Tibial artery (tissue), 4 donors: ENCODE measurements around the gene FGF14.

Experiments
- DNase-seq, 2 donors: peaks; one replicate each; pipeline ENCODE4 v3.0.0-alpha.2; 2019
- H3K27ac ChIP-seq, 2 donors: fragments of 200-600 bp; sonication (generic) in 1 of 2; 1 replicate in 1 of 2; 2 replicates in 1 of 2; pipeline ENCODE4 v1.5.1; 2018 to 2019; ENCODE audit warnings: mild to moderate bottlenecking in 1 of 2
- H3K27me3 ChIP-seq, 2 donors: fragments of 200-600 bp; sonication (generic) in 1 of 2; one replicate each; pipeline versions ENCODE4 v1.5.1 to v1.6.0; 2016 to 2019
- H3K36me3 ChIP-seq, 3 donors: fragments of 200-600 bp; sonication (generic) in 2 of 3; one replicate each; pipeline ENCODE4 v1.5.1; 2016 to 2019; ENCODE audit warnings: mild to moderate bottlenecking in 2 of 3
- H3K4me1 ChIP-seq, 4 donors: fragments of 200-600 bp; sonication (generic) in 2 of 4; 1 replicate in 3 of 4; 2 replicates in 1 of 4; pipeline ENCODE4 v1.5.1; 2016 to 2019
- H3K4me3 ChIP-seq, 2 donors: fragments of 200-600 bp; sonication (generic) in 1 of 2; 1 replicate in 1 of 2; 2 replicates in 1 of 2; pipeline ENCODE4 v1.5.1; 2018 to 2019; ENCODE audit warnings: mild to moderate bottlenecking in 2 of 2
- H3K9me3 ChIP-seq, 3 donors: fragments of 200-600 bp; sonication (generic) in 1 of 3; one replicate each; pipeline ENCODE4 v1.5.1; 2016 to 2019
- CTCF ChIP-seq, 2 experiments: fragments of 200-600 bp in 1 of 2; fragments of 450-650 bp in 1 of 2; IDR thresholded peaks; one replicate each; pipeline ENCODE4 v1.5.1; 2017 to 2019; ENCODE audit warnings: antibody characterized with exemption in 2 of 2, mild to moderate bottlenecking in 1 of 2, moderate library complexity in 1 of 2
- intact Hi-C: fragments of 100-400 bp; cut with DNase I; formaldehyde crosslinking; loops from one replicate; pipeline ENCODE4 v1.15.0; 2023; ENCODE audit warnings: low total_unique reads

The FGF14 gene

GRCh38 chr13:102293723-102294122 is 108.1 kb downstream of the FGF14 start:
- TF ChIP-seq CTCF (IDR thresholded peaks at IDR 0.05), result no peak
- Histone ChIP-seq H3K4me1 (peaks cover 0 to 7% (median 0%) of the 10 kb centered on the region in 4 donors), H3K27me3 (no peaks in the 10 kb centered on the region), H3K27ac (no peak overlapping the region), H3K9me3 (no peaks in the 10 kb centered on the region), H3K36me3 (no peaks in the 10 kb centered on the region), H3K4me3 (no peak overlapping the region)
- intact Hi-C loops, result no loop called here
- no peak for DNase-seq

GRCh38 chr13:102291587-102292218 is 110.1 kb downstream of the FGF14 start:
- no peak for DNase-seq
- intact Hi-C loops, result no loop called here
- no peak for TF ChIP-seq CTCF (IDR thresholded peaks at IDR 0.05)
- no peaks in the 10 kb centered on the region for H3K9me3 ChIP-seq
- H3K36me3 ChIP-seq, result no peaks in the 10 kb centered on the region
- no peak overlapping the region for H3K27ac ChIP-seq
- no peak overlapping the region for H3K4me3 ChIP-seq
- peaks cover 0 to 7% (median 0%) of the 10 kb centered on the region in 4 donors for H3K4me1 ChIP-seq
- H3K27me3 ChIP-seq, result no peaks in the 10 kb centered on the region

GRCh38 chr13:102289606-102290005 is 112.2 kb downstream of the FGF14 start:
- intact Hi-C loops, result no loop called here
- no peak for DNase-seq
- no peak for TF ChIP-seq CTCF (IDR thresholded peaks at IDR 0.05)
- no peaks in the 10 kb centered on the region for H3K27me3 ChIP-seq
- H3K4me1 ChIP-seq, result peaks cover 0 to 2% (median 0%) of the 10 kb centered on the region in 4 donors
- no peak overlapping the region for H3K27ac ChIP-seq
- H3K4me3 ChIP-seq, result no peak overlapping the region
- no peaks in the 10 kb centered on the region for H3K36me3 ChIP-seq
- no peaks in the 10 kb centered on the region for H3K9me3 ChIP-seq

- no peak for TF ChIP-seq CTCF (IDR thresholded peaks at IDR 0.05)
- Histone ChIP-seq H3K27ac (no peak overlapping the region), H3K36me3 (no peaks in the 10 kb centered on the region), H3K4me3 (no peak overlapping the region), H3K9me3 (no peaks in the 10 kb centered on the region), H3K4me1 (no peaks in the 10 kb centered on the region), H3K27me3 (no peaks in the 10 kb centered on the region)
- intact Hi-C loops, result no loop called here
- no peak for DNase-seq
Observed at GRCh38 chr13:102286326-102286725, 115.5 kb downstream of the FGF14 start.

- no peak for TF ChIP-seq CTCF (IDR thresholded peaks at IDR 0.05)
- no peak for DNase-seq
- Histone ChIP-seq H3K9me3 (no peaks in the 10 kb centered on the region), H3K27me3 (no peaks in the 10 kb centered on the region), H3K36me3 (no peaks in the 10 kb centered on the region), H3K4me3 (no peak overlapping the region), H3K27ac (no peak overlapping the region), H3K4me1 (peaks cover 0 to 12% (median 0%) of the 10 kb centered on the region in 4 donors)
- intact Hi-C loops, result no loop called here
Observed at GRCh38 chr13:102280366-102280765, 121.5 kb downstream of the FGF14 start.

- intact Hi-C loops, result no loop called here
- Histone ChIP-seq H3K9me3 (no peaks in the 10 kb centered on the region), H3K36me3 (no peaks in the 10 kb centered on the region), H3K4me3 (no peak overlapping the region), H3K27ac (peak overlapping the region in 1 of 2 donors; percentile 1), H3K4me1 (peaks cover 0 to 12% (median 0%) of the 10 kb centered on the region in 4 donors), H3K27me3 (no peaks in the 10 kb centered on the region)
- TF ChIP-seq CTCF (IDR thresholded peaks at IDR 0.05), result no peak
- DNase-seq, result no peak
Observed at GRCh38 chr13:102277286-102277685, 124.6 kb downstream of the FGF14 start.
